Measurements from ENCODE around the gene CARD18. TPM values are rescaled to one million over a fixed set of nuclear protein-coding genes. Genes with fewer than 3 reads are reported as not detected.

The CARD18 gene, protein sequence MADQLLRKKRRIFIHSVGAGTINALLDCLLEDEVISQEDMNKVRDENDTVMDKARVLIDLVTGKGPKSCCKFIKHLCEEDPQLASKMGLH
- total RNA-seq: not detected in 2 replicates

DNA sequence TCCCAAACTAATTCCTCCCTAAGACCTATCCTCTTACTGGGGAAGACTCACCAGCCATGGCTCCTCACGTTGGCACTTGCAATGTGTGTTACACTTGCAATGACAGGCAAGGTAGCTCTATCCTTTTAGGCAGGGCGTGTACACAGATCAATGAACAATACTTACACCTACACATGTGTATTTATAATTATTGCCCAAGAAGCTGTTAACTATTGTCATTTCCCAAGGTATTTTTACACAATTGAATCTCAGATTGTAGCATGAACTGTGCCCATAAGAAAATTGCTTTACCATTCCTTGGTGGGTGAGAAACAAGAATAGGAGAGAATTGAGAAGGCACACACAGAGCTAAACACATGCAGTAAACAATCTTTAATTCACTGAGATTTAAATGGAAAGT lies at the start of gene CARD18:
Gene CARD18 (minus strand): TSS at position 101 of the 400 bp plus-strand sequence. CDS start 43 bp downstream, at position 58.

Other genes starting within 250 kb of the CARD18 start
- 0.22 TPM in 1 of 2 replicates, not detected in the other for gene CASP12, start 241.3 kb downstream of the CARD18 start, total RNA-seq
- gene CASP4, start 171.2 kb downstream of the CARD18 start, total RNA-seq: 171 and 372 TPM in 2 replicates
- gene CASP5, start 116.6 kb downstream of the CARD18 start, total RNA-seq: 0.22 TPM in 1 of 2 replicates, not detected in the other
- gene CASP1, start 104.6 kb downstream of the CARD18 start, total RNA-seq: 15.8 and 19.9 TPM in 2 replicates
- 0.39 and 0.76 TPM in 2 replicates for gene CARD16, start 94.4 kb downstream of the CARD18 start, total RNA-seq

Measured in articular chondrocyte of knee joint (primary cell).